ENCODE measurements around the gene CYTH4. TPM values are rescaled to one million over a fixed set of nuclear protein-coding genes. Genes with fewer than 3 reads are reported as not detected.
A peak's percentile ranks its signal among the peaks of the same experiment; 100 is the strongest.

Gene CYTH4
- total RNA-seq, 1 experiment from 2014 or later: 0.25 TPM

GRCh38 chr22:37270928-37271650, 11.2 kb upstream of the CYTH4 start:
- DNase-seq (ENCODE audit: low read depth): peak; percentile 29

- DNase-seq (ENCODE audit: low read depth): peak; percentile 86
Measured at GRCh38 chr22:37273126-37273845, 9.0 kb upstream of the CYTH4 start.

DNA sequence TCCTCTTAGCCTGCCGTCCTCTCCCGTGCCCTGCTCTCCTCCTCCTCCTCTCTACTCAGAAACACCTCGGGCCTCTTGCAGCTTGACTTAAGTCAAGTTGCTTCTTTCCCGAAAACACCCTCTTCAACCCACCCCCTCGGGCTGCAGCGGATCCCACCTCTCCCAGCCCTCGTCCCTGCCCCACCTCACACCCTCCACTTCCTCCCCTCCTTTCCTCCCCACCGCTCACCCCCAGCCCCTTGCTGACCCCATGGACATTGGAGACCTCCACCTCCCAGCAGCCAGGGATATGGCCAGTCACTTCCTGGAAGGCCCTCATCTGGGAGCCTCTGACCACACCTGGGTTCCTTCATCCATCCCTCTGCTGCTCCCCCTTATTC, 8.5 kb upstream of the CYTH4 start:
- no peak for DNase-seq (ENCODE audit: low read depth)

GRCh38 chr22:37274380-37274862, 7.9 kb upstream of the CYTH4 start:
- DNase-seq (ENCODE audit: low read depth): no peak

DNA sequence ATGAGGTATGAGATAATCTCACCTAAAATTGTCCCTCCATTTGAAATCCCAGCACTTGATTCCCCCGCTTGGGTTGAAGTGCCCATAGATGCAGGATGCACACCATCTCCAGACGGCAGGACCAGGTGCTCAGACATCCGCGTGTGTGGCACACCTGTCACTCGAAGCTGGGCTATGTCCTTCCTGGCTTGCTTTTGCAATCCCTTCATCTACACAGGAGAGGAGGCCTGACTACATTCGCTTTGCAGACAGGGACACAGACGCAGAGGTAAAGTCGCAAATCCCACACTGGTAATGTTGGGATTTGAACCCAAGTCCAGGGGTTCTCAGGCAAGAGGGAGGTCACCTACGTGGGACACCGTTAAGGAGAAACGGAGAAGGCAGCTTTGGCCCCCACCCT, 7.2 kb upstream of the CYTH4 start:
- no peak for DNase-seq (ENCODE audit: low read depth)

- DNase-seq (ENCODE audit: low read depth): no peak
Measured at GRCh38 chr22:37275622-37276021, 6.7 kb upstream of the CYTH4 start.

- DNase-seq (ENCODE audit: low read depth): no peak
Measured at GRCh38 chr22:37276776-37277175, 5.5 kb upstream of the CYTH4 start.

- DNase-seq (ENCODE audit: low read depth): no peak
Measured at GRCh38 chr22:37277384-37277783, 4.9 kb upstream of the CYTH4 start.

DNA sequence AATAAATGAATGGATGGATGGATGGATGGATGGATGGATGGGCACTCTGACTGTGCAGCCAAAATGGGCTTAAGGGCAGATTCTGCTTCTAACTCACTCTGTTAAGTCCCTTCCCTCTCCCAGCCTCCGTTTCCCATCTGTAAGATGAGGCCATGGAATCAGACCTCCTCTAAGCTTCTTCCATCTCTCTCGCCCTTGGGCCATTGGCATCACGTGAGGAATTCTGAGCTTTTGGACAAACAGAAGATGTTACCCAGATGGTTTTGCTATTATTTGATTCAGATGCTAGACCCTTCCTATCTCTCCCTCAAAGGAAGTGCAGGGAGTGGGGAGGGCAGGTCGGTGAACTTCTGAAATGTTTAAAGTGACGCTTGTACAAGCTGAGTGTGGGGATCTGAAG, 4.0 kb upstream of the CYTH4 start:
- peak; percentile 30 for DNase-seq (ENCODE audit: low read depth)

DNA sequence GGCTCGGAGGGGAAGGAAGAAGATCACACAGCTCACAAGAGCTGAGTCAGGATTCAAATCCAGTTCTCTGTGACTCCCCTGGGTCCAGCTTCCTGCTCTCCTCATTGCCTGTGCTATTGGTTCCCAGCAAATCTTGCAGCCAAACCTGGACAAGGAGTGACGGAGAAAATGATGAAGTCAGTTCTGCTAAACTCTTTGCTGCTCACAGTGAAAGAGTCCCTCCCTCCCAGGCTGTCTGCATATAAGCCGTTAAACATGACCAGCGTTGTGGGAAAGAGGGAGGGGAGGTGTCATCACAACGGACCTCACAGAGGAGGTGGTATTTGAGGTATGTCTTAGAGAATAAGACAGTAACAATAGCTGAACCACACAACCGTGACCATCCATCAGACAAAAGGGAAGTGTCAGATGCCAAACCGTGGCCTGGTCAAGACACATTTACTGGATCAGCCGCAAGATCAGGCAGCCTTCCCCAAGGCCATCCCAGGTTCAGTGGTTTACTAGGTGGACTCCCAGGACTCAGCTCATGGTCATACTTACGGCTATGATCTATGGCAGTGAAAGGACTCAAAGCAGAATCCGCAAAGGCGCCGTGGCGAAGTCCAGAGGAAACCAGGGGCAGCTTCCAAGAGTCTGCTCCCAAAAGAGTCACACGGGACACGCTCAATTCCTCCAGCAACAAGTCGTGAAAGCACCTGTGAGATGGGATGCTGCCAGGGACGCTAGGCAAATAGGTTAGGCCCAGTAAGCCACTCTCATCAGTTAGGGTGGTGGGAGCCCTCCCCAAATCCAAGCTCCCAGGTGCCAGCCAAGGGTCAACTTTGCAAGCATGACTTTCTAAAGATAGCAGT, 2.8 kb upstream of the CYTH4 start:
- peak; percentile 76 for DNase-seq (ENCODE audit: low read depth)

DNA sequence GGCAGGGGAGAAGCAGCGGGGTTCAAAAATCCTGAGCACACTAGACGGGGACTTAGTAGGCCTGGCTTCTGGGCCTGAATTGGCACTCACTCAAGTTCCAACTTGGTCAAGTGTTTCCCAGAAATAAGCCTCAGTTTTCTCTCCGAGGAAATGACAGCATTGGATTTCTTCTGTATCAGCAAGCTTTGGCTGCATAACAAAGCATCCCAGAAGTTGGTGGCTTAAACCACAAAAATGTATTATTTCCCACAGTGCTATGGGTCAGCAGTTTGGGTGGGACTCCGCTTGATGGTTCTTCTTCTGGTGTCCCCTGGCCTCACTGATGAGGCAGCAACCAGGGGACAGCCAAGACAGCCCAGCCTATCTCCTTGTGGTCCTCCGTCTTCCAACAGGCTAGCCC, 1.6 kb upstream of the CYTH4 start:
- no peak for DNase-seq (ENCODE audit: low read depth)

GRCh38 chr22:37281195-37281594, 1.1 kb upstream of the CYTH4 start:
- no peak for DNase-seq (ENCODE audit: low read depth)

GRCh38 chr22:37281646-37282384, 493 bp upstream of the CYTH4 start:
- DNase-seq (ENCODE audit: low read depth): no peak

- no peak for DNase-seq (ENCODE audit: low read depth)
Measured at GRCh38 chr22:37283393-37283937, 1.2 kb downstream of the CYTH4 start.

DNA sequence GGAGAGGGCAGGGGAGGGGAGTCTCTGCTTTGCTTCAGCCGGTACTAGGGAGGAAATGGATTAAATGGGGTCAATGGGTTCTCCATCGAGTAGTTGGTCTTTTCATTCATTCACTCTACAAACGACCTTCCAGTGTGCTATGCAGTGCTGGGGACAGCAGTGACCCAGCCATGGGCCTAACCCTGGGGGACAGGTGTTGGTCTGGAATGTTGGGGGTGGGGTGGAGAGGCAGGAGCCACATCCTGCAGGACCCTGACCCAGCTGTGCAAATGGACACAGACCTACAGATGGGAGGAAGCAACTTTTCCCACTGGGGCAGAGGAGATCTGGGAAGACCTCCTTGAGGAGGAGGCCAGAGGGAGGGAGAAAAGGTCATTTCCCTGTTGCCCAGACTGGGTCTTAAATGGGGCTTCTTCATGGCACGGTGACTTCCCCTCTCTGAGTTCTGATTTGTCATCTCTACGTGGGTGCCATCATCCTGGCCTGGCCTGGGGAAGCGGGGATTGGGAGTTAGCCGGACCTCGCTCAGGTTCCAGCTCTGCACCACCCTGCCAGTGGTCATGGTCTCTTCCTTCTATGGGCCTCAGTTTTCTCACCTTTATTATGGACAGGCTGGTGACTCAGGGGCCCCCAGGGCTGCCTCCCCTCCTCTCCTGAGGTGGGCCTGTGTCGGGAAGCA, 2.0 kb downstream of the CYTH4 start:
- no peak for DNase-seq (ENCODE audit: low read depth)

DNA sequence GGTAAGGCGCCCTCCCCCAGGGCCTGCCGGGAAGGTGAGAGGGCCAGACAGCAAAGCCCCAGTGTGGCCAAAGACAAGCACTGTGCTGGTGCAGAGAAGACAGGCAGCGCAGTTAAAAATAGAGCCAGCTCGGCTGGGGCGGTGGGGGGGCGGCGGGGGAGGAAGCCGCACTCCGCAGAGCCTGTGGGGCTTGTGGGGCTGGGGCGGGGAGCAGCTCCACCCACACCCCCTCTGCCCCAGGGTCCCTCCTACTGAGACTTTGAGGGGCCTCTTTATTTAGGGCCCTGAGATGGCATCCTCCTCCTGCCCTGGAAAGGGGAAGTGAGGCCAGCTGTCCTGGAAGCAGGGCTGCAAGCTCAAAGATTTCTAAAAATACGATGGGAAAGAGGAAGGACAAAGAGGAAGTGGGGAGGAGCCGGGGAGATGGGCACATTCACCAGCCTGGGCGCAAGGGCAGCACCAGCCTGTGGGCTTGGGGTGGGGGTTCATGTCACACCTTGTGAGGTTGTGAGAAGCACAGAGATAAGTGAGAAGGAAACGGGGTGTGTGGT, 2.6 kb downstream of the CYTH4 start:
- no peak for DNase-seq (ENCODE audit: low read depth)

- no peak for DNase-seq (ENCODE audit: low read depth)
Measured at GRCh38 chr22:37285937-37286336, 3.6 kb downstream of the CYTH4 start.

DNA sequence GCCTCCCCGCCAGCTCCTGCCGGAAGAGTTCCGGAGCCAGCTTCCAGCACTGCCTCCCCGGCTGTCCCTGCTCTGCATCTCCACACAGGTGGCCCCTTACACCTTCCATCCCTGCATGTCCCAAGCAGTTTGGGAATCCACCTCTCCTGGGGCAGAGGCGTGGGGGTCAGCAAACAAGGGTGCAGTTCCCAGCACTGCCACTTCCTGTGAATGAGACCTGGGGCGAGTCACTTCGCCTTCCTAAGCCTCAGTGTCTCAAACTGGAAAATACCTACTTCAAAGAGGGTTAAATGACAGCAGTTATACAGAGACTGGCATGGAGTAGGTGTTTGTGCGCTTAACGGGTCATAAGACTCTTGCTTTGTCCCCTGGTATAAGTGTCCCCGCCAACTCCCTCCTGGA, 5.2 kb downstream of the CYTH4 start:
- DNase-seq (ENCODE audit: low read depth): no peak

- no peak for DNase-seq (ENCODE audit: low read depth)
Measured at GRCh38 chr22:37288521-37288920, 6.2 kb downstream of the CYTH4 start.

DNA sequence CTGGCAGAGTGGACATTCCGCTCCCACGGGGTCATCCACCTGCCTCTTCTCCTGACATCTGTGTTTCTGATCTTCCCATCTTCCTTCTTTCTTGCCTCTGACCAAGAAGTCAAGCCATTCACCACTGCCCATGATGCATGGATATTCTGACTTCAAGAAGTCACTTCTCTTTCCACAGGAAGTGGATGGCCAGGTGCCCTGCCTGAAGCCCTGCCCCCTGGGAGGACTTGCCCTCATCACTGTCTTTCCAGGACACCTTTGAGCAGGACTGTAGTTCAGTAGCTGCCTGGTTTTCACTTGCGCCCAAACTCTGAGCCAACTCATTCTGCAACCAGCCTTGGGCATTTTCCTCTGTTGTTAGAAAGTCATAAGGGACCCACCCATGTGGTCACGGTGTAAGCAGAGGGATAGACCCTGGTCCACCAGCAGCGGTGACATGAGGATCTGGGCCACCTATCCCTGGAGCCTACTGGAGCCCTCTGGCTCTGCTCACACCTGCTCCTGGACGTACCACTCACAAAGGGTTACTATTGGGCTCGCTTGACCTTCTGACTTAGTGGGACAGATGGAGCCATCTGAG, 6.9 kb downstream of the CYTH4 start:
- DNase-seq (ENCODE audit: low read depth): no peak
